ENCODE data around the gene RNU6-1.

Gene RNU6-1

DNA sequence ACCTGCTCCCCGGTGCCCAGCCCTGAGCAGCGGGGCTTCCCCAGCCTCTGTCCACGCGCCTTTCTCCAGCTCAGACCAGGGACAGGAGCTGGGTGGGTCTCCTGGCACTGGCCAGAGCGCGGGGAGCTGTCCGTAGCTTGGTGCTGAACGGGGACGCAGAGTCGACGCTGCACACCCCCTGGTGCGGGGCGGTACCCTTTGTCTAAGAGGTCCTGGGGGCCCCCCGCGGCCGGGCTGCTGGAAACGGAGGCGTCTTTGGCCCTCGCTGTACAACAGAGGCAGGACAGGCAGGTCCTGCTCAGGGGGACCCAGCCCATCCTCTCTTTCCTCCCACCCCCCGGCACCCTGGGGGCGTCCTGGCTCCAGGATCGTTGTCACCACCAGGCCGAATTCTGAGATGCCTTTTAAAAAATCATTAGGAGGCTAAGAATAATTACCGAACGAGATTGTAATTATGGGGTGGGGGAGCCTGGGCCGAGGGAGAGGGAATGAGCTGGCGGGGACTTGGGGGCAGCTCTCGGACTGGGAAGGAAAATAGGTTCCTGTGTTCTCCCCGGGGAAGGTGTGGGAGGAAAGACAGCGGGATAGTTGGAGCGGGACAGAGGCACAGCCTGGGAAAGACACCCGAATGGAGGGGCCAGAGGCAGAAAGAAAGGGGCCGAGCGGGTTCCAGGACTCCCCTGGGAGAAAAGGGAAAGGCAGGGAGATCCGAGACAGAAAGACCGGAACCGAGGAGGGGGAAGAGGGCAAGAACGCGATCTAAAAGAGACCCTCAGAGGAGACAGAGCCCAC lies 18.7 kb downstream of the RNU6-1 start:
- DNase-seq (ENCODE audit: low read depth) = no peak

DNA sequence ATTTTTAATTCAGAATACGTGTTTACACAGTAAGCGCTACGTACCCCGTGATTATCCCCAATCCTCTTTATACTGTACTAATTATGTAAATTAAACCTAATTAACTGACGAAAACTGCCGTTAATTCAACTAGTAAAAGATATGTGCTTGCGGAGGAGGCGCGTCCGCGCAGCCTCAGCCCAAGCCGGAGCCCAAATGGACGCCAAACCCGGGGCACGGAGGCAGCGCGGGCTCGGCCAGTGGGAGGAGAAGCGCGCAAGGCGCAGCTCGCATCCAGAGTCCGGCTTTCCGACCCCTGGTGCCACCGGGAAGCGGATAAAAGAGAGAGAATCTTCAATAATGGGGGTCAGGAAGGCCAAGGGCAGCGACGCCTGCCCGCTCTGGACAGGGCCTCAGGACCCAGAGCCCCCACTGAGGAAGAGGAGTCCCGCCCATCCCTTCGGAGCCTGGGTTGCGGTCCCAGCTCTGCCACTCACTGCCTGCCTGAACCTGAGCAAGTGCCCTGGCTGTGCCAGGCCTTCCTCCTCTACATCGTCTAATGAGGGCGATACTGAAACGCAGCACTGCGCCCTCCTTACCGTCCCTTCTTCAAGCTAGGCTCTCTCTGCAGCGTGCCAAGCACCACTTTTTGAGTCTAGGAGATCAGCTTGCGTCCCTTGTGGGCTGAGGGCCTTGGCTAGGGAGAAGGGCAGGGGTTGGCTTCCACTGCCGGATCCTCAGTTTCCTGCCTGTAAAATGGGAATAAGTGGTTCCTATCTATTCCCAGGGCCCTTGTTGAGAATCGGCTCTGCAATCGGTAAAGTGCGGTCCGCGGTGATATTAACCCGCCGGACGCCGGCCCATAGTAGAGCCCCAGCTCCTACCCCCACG lies 19.5 kb downstream of the RNU6-1 start:
- DNase-seq (ENCODE audit: low read depth) = no peak

DNA sequence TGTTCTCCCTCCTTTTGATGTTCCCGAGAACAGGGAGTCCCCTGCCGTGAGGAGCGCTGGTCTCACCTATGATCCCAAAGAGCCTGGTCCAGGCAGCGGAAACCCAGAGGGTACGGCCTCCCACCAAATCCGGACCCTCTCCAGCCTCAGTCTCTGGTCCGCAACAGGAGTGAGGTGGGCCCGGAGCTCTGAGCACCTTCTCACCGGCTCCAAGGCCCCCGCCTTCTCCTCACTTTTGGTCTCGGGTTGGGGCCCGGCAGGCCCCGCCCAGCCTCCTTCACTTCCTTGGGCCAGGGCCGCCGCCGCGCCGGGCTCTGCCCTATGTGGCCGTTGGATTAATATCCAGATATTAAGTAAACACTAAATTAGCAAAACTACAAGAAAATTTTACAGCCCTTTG lies 20.2 kb downstream of the RNU6-1 start:
- DNase-seq (ENCODE audit: low read depth) = no peak

DNA sequence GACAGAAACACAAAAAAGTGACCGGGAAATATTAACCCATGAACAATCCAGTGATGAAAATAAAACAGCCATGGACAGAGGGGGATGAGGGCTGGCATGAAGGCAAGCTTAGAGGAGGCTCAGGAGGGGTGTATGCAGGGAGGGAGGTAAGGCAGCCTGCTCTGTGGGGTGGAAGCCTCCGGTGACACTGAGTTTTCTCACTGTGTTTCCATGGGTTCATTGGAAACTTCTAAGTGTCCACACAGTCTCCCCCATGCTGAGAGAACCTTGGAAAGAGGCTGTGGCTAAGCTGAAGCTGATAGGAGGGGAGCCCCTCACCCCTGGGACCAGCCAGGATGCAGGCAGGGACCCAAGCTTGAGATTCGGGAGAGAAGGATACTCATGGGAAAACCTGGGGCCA lies 21.4 kb downstream of the RNU6-1 start:
- DNase-seq (ENCODE audit: low read depth) = no peak

DNA sequence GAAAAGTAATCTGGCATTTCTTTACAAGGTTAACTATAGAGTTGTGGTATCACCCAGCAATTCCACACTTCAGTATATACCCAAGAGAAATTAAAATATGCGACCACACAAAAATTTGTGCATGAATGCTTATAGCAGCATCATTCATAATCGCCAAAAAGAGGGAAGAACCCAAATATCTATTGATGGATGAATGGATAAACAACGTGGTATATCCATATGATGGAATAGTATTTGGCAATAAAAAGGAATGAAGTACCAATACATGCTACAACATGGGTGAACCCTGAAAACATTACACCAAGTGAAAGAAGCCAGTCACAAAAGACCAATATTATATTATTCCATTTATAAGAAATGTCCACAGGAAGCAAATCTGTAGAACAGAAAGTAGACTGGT lies 23.2 kb downstream of the RNU6-1 start:
- no peak for DNase-seq (ENCODE audit: low read depth)

DNA sequence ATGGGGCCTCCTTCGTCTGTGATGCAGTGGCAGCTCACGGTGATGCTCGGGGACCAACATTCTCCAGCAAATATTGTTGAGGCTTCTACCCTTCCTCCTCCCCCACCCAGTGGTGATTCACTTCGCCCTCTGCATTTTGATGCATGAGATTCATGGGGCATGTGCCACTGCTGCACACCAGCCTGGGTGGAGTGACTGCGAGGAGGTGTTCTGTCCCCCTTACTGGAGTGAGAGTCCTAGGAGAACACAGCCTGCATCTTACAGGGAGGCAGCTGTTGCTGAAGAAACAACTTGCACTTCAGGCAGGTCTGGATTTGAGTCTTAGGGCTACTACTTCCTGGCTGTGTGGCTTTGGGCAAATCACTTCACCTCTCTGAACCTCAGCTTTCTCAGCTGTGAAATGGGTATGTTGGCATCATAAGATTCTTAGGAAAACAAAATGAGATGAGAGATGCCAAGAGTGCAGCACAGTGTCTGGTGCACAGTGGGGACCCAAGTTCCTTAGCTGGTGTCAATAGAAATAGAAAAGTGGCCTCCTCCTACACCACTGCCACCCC lies 24.7 kb downstream of the RNU6-1 start:
- DNase-seq (ENCODE audit: low read depth) = no peak

DNA sequence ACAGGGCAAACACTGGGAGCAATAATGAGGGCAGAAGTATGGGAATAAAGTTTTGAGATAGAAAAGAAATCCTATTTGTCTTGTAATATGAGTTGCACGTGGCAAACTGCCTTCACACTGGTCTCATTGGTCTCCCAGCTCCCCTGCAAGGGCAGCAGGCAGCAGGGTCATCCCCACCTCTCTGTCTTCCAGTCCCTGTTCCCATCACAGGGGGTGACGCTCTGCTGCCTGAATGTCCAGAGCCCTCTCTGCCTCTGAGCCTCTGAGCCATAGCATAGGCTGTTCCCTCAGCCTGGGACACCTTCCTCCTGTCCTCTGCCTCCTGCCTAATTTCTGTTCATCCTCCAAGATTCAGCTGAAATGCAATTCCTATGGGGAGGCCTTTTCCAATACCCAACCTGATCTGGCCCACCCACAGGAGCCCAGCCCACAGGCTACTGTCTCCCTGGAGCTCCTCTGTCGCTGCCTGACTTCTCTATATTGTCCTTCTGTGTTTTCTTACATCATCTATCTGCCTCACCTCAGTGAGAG lies 26.7 kb downstream of the RNU6-1 start:
- no peak for DNase-seq (ENCODE audit: low read depth)

DNA sequence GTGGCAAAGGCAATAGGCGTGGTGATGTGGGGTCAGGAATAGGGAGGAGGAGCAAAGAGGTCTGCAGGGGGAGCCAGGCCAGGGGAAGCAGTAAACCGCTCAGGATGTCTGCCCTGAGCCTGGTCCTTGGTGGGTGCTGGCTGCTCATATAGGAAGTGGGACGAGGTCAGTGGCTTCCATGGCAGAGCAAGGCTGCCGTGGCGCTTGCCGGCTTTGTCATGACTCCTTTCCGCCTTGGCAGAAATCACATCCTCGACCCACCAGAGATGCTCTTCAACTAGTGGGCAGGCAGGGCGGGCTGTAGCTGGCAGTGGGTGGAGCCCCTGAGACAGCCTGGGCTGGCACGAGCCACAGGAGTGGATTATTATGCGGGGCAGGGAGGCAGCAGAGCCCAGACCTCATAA lies 27.6 kb downstream of the RNU6-1 start:
- DNase-seq (ENCODE audit: low read depth) = no peak

DNA sequence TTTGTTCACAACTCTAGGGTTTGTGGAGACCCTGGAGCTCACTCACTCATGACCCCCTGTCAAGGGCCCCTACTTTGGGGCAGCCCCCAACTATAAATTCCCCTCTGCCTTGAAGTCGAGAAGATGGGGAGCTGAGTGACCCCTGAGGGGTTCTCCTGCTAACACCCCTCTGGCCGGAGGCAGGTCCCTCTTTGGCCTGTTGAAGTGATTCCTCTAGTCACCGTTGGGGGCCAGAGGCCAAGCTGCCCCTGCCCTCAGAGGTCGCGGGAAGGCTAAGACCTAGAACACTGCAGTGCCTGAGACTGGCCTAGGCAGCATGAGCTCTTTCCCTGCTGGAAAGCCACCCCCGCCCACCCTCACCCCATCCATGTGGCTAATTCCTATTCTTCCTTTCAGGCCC lies 30.0 kb downstream of the RNU6-1 start:
- DNase-seq (ENCODE audit: low read depth) = no peak

DNA sequence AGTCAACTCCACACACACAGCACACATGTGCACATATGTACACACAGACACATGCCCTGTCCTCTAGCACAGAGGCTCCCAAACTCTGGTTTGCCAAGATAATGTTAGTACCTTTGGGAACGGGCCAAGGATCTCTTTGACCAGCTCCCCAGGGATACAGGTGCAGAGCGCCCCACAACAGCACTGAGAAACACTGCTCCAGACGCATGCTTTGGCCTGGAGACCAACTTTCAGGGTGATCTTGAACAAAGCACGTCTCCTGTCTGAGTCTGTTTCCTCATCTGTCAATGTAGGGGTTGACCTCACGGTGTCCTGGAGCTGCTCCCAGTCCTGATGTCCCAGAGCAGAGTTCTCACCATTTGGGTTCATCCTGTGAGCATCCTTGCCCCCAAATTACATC lies 30.4 kb downstream of the RNU6-1 start:
- no peak for DNase-seq (ENCODE audit: low read depth)

DNA sequence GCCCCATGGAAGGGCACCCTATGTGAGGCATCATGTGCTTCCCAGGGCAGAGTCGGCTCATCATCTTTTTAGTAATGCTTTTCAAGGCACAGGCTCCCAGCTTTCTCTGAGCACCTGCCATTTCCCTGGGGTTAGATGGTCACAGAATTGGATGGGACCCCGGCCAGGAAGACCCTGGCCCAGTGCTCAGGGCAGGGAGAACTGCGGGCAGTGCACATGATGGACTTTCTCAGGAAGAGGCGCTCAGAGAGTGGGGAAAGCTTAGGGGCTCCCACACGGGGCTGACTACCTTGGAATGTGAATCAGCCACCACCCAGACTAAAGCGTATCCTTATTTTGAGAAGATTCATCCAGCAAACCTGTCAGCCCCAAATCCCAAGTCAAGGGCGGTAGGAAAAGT lies 31.0 kb downstream of the RNU6-1 start:
- no peak for DNase-seq (ENCODE audit: low read depth)

DNA sequence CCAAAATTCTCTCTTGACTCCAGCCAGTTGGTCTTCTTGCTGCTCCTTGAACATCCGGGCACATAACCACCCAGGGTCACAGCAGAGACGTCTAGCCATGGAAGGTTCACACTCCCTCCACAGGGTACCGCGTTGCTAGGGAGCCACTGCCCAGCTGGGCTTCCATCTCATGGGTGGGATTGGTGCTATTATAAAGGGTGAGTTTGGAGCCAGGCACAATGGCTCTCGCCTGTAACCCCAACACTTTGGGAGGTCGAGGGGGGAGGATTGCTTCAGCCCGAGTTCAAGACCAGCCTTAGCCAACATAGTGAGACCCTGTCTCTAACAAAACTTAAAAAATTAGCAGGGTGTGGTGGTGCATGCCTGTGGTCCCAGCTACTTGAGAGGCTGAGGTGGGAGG lies 32.0 kb downstream of the RNU6-1 start:
- DNase-seq (ENCODE audit: low read depth) = no peak

DNA sequence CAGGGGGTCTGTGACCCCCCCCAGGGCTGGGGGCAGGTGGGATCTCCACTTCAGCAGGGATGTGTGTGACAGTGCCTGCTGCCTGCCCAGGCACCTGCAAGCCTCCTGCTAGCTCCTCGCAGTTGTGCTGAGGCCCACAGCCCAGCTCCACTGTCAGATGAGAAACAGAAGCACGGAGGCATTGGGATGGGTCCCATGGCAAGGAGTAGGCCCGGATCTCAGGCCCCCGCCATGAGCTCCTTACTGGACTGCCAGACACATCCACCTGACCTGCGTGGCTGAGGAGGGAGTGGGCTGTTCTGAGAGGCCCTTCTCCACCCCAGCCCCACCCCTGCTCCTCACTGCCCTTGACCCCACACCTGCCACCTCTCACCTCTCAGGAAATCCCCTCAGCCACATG lies 32.7 kb downstream of the RNU6-1 start:
- DNase-seq (ENCODE audit: low read depth) = no peak

DNA sequence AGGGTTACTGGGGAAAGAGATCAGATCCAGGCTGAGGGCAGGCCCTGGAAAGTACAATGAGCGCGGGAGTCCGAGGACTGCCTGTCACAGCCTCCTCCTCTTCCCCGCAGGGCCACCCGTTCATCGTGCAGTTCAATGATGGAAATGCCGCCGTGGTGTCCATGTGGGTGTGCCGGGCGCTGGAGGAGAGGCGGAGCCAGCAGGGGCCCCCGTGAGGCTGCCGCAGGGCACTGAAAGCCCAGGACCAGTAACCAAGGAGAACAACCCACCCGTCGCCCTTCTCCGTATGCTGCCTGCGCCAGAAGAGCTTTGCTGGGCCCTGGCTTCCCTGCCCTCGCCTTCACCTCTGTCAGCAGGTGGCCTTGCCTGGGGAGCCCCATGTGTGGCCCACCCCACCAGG lies 33.3 kb downstream of the RNU6-1 start:
- no peak for DNase-seq (ENCODE audit: low read depth)

DNA sequence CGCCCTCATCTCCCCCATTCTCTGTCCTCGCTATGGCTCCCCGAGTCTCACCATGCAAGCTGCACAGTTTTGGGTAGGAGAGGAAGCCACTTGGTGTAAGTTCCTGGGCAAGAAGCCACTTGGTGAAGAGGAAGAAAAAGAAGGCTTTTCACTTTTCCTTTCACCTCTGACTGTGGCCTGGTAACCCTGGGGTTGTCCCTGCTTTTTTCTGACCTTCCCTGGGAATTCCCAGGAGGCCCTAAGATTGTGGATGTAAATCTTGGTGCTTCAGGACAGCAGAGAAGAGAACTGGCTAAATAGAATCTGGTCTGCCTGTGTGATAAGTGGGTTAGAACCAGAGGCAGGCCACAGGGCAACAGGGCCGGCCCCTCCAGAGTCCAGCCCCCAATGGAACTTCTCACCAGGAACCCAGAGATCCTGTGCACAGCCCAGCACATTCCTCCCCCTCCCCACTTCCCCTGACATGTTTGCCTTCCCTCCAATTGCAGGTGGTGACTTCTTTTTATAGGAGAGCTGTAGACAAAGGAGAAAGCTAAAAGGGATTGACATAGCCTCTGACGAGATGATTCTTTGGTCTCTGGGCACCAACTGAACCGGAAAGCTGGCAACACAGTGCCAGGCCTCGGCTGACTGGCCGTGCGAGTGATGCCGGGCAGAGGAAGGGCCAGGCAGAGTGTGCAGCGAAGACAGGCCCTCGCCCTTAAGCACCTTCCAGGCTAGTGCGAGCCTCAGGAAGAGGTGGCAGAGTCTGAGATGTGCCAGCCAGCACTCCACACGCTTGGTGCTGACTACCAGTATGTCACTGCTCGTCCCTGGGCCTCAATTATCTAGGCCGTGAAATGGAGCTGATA lies 34.0 kb downstream of the RNU6-1 start:
- no peak for DNase-seq (ENCODE audit: low read depth)

DNA sequence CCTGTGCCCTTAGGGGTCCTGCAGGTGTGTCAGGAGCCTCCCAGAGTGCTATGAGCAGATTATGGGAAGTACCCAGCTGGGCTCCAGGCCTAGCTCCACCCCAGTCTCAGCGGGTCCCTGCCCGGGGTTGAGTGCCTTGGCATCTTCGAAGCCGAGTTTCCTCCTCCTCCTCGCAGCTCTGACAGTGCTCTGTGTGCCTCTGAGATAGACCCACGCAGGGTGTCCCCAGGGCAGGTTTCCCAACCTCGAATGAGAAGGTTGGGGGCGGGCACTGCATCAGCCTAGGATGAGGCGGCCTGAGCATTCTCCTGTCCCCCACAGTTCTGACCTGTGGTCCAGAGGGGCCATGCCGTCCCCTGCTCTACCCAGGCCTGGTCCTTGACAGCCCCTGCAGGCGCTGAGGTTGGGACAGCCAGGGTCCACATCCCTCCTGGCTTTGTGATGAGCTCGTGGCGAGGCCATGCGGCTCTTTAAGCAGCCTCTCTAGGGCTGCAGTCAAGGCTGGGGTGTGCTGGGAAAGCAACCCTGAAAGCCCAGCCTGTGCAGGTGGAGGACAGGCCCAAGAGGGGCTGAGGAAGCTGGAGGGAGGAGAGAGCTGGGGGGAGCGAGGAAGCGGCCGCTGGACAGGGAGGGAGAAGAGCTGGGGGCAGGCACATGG lies 34.7 kb downstream of the RNU6-1 start:
- no peak for DNase-seq (ENCODE audit: low read depth)

DNA sequence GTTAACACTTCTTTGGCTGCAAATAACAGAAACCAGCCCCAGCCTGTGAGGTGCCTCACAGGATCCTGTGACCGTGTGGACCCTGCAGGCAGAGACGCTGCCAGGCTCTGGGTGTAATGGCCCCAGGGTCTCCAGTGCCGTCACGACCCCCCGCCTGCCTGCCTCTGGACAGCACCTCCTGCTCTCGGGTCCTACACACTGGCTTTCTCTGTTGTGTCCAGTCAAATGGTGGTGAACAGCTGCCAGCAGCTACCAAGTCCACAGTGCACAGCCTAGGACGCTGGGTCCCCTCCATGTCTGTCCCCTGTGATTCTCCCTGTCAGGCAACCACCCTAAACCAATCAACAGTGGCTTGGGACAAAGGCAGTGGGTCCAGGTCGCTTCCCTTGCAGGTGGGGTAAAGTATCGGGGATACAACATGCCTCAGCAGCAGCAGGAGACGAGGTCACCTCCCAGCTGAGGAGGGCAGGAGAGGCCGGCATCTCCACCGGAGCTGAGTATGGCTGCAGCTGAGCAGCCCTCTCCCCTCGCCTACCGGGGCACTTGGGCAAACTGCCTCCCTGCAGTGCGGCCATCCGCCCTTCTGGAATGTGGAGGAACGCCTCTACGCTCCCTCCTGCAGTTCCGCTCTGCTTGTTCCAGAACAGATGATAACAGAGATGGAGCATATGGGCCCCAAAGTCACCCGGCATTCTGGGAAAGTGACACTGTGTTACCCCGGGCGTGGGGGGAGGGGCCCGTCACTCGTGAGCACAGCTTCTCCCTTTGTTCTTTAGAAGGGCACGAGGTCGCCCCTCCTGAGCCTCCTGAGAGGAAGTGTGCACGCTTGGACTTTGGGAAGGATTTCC lies 35.6 kb downstream of the RNU6-1 start:
- no peak for DNase-seq (ENCODE audit: low read depth)

DNA sequence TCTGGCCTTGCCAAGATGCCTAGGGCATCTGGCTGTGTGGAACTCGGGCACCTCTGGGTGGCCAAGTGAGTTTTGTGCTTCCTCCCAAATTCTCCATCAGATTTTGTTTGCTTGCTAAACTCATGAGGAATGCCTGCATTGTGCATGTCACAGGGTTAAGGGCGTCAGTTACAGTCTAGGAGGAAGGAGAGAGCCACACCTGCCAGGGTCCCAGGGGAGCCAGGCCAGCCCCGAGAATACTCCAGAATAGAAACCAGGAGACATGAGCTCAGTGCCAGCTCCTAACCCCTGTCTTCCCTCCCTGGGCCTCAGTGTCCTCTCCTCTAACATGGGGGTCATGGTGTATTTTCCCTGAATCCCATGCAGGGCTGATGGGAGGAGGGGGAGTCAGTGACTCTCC lies 36.5 kb downstream of the RNU6-1 start:
- DNase-seq (ENCODE audit: low read depth) = no peak

DNA sequence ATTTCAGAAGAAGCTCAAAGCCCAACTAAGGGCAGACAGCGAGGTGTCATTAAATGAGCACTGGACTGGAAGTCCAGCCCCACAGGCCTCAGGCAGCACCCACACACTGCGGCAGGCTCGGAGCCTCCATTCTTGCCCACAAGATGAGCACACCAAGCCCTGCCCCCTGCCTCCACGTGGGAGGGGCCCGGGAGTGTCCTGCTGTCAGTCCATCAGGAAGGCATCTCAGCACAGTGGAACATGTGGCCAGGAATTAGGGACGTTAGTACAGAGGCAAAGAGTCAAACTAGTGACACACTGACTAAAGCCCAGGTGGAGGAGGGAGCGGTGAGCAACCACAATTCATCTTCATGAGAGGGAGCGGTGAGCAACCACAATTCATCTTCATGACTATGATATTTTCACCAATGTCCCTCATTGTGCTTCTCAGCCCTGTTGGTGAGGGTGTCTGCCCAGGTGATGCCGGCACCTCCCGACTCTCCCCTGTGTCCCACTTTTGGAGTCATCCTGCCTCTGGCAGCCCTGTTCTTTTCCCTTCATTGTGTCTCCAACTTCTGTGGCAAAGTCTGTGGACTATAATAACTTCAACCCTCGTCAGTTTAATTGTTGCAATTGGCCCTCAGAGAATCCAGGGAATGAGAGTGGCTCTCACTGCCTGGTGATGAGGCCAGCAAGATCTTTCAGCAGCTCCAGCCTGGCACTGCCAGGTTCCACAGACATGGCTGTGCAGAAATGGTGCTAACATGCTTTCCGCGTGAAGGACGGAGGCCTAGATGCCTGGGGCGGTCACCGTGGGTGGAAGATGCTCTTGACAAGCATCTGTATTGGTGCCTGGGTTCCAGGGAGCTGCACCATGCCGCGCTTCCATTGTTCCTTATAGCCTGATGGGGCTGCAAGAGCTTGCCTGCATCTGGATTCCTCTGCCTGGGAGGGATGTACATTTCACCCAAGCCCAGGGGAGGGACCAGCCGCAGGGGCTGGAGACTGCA lies 37.6 kb downstream of the RNU6-1 start:
- DNase-seq (ENCODE audit: low read depth) = no peak
